Femur (tissue), 1 donor: ENCODE measurements around the gene TRAPPC8.
A peak's percentile ranks its signal among the peaks of the same experiment; 100 is the strongest.
"Not testable (repeated sequence)": the region's sequence is repeated elsewhere in the genome, so short reads cannot be mapped to it uniquely, and the experiment has no call there.

Experiments
- DNase-seq: peaks from one replicate; pipeline ENCODE4 v3.0.0-alpha.2; 2017

TRAPPC8 gene

GRCh38 chr18:31943878-31944816, 1.2 kb upstream of the TRAPPC8 start:
- no peak for DNase-seq

GRCh38 chr18:31942291-31942998, 483 bp downstream of the TRAPPC8 start:
- peak; percentile 50 for DNase-seq

- no peak for DNase-seq
Measured at GRCh38 chr18:31941010-31941809, 1.7 kb downstream of the TRAPPC8 start.

GRCh38 chr18:31934773-31935172, 8.2 kb downstream of the TRAPPC8 start:
- DNase-seq: not testable (repeated sequence)

GRCh38 chr18:31931886-31932240, 11.1 kb downstream of the TRAPPC8 start:
- DNase-seq: no peak

- DNase-seq: no peak
Measured at GRCh38 chr18:31931163-31931885, 11.6 kb downstream of the TRAPPC8 start.

GRCh38 chr18:31929273-31929672, 13.7 kb downstream of the TRAPPC8 start:
- no peak for DNase-seq

GRCh38 chr18:31926988-31927387, 15.9 kb downstream of the TRAPPC8 start:
- DNase-seq: not testable (repeated sequence)

- DNase-seq: no peak
Measured at GRCh38 chr18:31920277-31920676, 22.7 kb downstream of the TRAPPC8 start.

- not testable (repeated sequence) for DNase-seq
Measured at GRCh38 chr18:31919366-31919765, 23.6 kb downstream of the TRAPPC8 start.

GRCh38 chr18:31918733-31919132, 24.2 kb downstream of the TRAPPC8 start:
- no peak for DNase-seq

GRCh38 chr18:31901063-31901462, 41.9 kb downstream of the TRAPPC8 start:
- DNase-seq: no peak

GRCh38 chr18:31899771-31900170, 43.2 kb downstream of the TRAPPC8 start:
- not testable (repeated sequence) for DNase-seq

GRCh38 chr18:31892936-31893335, 50.0 kb downstream of the TRAPPC8 start:
- no peak for DNase-seq

- no peak for DNase-seq
Measured at GRCh38 chr18:31891566-31891965, 51.4 kb downstream of the TRAPPC8 start.

- no peak for DNase-seq
Measured at GRCh38 chr18:31884020-31884419, 58.9 kb downstream of the TRAPPC8 start.

GRCh38 chr18:31880186-31880898, 62.6 kb downstream of the TRAPPC8 start:
- no peak for DNase-seq

GRCh38 chr18:31878358-31878757, 64.6 kb downstream of the TRAPPC8 start:
- no peak for DNase-seq

- no peak for DNase-seq
Measured at GRCh38 chr18:31877900-31878299, 65.0 kb downstream of the TRAPPC8 start.

- DNase-seq: no peak
Measured at GRCh38 chr18:31876707-31877106, 66.2 kb downstream of the TRAPPC8 start.

- DNase-seq: no peak
Measured at GRCh38 chr18:31875301-31875700, 67.6 kb downstream of the TRAPPC8 start.

- DNase-seq: no peak
Measured at GRCh38 chr18:31863103-31863502, 79.8 kb downstream of the TRAPPC8 start.
